DMS114 treated with DMSO at 0.1 percent for 48 hours (cell line): ENCODE data around the gene ADORA1.

Experiments
- DNase-seq: peaks from one replicate; lab custom pipeline; 2025; ENCODE audit not compliant: unreplicated experiment; lab: John Stamatoyannopoulos, UW

ADORA1 gene

GRCh38 chr1:203184467-203184866 lies 56.9 kb downstream of the ADORA1 start:
- no peak for DNase-seq

- DNase-seq: no peak
Measured at GRCh38 chr1:203185061-203185461, 57.5 kb downstream of the ADORA1 start.

GRCh38 chr1:203185585-203185984 lies 58.1 kb downstream of the ADORA1 start:
- DNase-seq: no peak

GRCh38 chr1:203186091-203186445 lies 58.5 kb downstream of the ADORA1 start:
- no peak for DNase-seq

- no peak for DNase-seq
Measured at GRCh38 chr1:203186446-203187303, 59.1 kb downstream of the ADORA1 start, which contains the start of gene CHI3L1. CHI3L1 (minus strand) TSS chr1:203186704; CDS start chr1:203186623, 81 bp downstream.

- no peak for DNase-seq
Measured at GRCh38 chr1:203187304-203187685, 59.8 kb downstream of the ADORA1 start.

GRCh38 chr1:203187689-203188264 lies 60.3 kb downstream of the ADORA1 start:
- DNase-seq: no peak

GRCh38 chr1:203188686-203189232 lies 61.2 kb downstream of the ADORA1 start:
- no peak for DNase-seq

GRCh38 chr1:203189951-203190352 lies 62.4 kb downstream of the ADORA1 start:
- DNase-seq: no peak

GRCh38 chr1:203190949-203191348 lies 63.4 kb downstream of the ADORA1 start:
- no peak for DNase-seq

- DNase-seq: no peak
Measured at GRCh38 chr1:203196371-203196770, 68.8 kb downstream of the ADORA1 start.

GRCh38 chr1:203197625-203198024 lies 70.1 kb downstream of the ADORA1 start:
- no peak for DNase-seq

- DNase-seq: no peak
Measured at GRCh38 chr1:203199002-203199401, 71.5 kb downstream of the ADORA1 start.

- DNase-seq: no peak
Measured at GRCh38 chr1:203199481-203199815, 71.9 kb downstream of the ADORA1 start.

- DNase-seq: no peak
Measured at GRCh38 chr1:203199816-203200571, 72.5 kb downstream of the ADORA1 start.

- DNase-seq: no peak
Measured at GRCh38 chr1:203200916-203201315, 73.4 kb downstream of the ADORA1 start.

- no peak for DNase-seq
Measured at GRCh38 chr1:203201516-203202205, 74.1 kb downstream of the ADORA1 start.

- DNase-seq: no peak
Measured at GRCh38 chr1:203202431-203203245, 75.1 kb downstream of the ADORA1 start.

GRCh38 chr1:203204756-203205155 lies 77.2 kb downstream of the ADORA1 start:
- no peak for DNase-seq

GRCh38 chr1:203206129-203206687 lies 78.7 kb downstream of the ADORA1 start:
- DNase-seq: no peak
